DMS114 treated with DMSO at 0.1 percent for 48 hours (cell line): ENCODE results near the gene RGS12.
"Not testable (repeated sequence)": the region's sequence is repeated elsewhere in the genome, so short reads cannot be mapped to it uniquely, and the experiment has no call there.

ENCODE experiments used
- DNase-seq: peaks from one replicate; lab custom pipeline; 2025; ENCODE audit not compliant: unreplicated experiment; lab: John Stamatoyannopoulos, UW

RGS12 gene

GRCh38 chr4:3297066-3297859 lies 4.4 kb downstream of the RGS12 start:
- DNase-seq: no peak

GRCh38 chr4:3299122-3299975 lies 6.5 kb downstream of the RGS12 start:
- DNase-seq: no peak

GRCh38 chr4:3299976-3300671 lies 7.3 kb downstream of the RGS12 start:
- no peak for DNase-seq

GRCh38 chr4:3300882-3301281 lies 8.1 kb downstream of the RGS12 start:
- not testable (repeated sequence) for DNase-seq

- no peak for DNase-seq
Observed at GRCh38 chr4:3301450-3302172, 8.8 kb downstream of the RGS12 start.

GRCh38 chr4:3302173-3302785 lies 9.5 kb downstream of the RGS12 start:
- DNase-seq: no peak

- no peak for DNase-seq
Observed at GRCh38 chr4:3302786-3303564, 10.2 kb downstream of the RGS12 start.

GRCh38 chr4:3303565-3303824 lies 10.7 kb downstream of the RGS12 start:
- DNase-seq: no peak

- DNase-seq: no peak
Observed at GRCh38 chr4:3303923-3304710, 11.3 kb downstream of the RGS12 start.

GRCh38 chr4:3304831-3305609 lies 12.2 kb downstream of the RGS12 start:
- no peak for DNase-seq

GRCh38 chr4:3305610-3306371 lies 13.0 kb downstream of the RGS12 start:
- no peak for DNase-seq

- DNase-seq: no peak
Observed at GRCh38 chr4:3306450-3306849, 13.6 kb downstream of the RGS12 start.

- DNase-seq: no peak
Observed at GRCh38 chr4:3307060-3307459, 14.2 kb downstream of the RGS12 start.

- DNase-seq: no peak
Observed at GRCh38 chr4:3307486-3307885, 14.7 kb downstream of the RGS12 start.

GRCh38 chr4:3307891-3308575 lies 15.2 kb downstream of the RGS12 start:
- DNase-seq: no peak

- no peak for DNase-seq
Observed at GRCh38 chr4:3308691-3309090, 15.9 kb downstream of the RGS12 start.
